GM20000 (cell line): ENCODE measurements around the gene BAAT.
"Not testable (repeated sequence)": the region's sequence is repeated elsewhere in the genome, so short reads cannot be mapped to it uniquely, and the experiment has no call there.

Experiments used
- DNase-seq: peaks from one replicate; pipeline ENCODE4 v3.0.0; 2012; ENCODE audit warnings: low spot score
- CTCF ChIP-seq: IDR thresholded peaks from 2 replicates; pipeline ENCODE4 v1.5.1; 2012; ENCODE audit warnings: mild to moderate bottlenecking, control low read depth; ENCODE audit errors: extremely low read depth, missing control alignments

Gene BAAT

GRCh38 chr9:101384873-101385536, at the start of gene BAAT:
Gene BAAT (minus strand): TSS chr9:101385006. CDS start chr9:101371404, 13,602 bp downstream.
- not testable (repeated sequence) for DNase-seq

GRCh38 chr9:101433229-101433628, 48.4 kb upstream of the BAAT start:
- no peak for TF ChIP-seq CTCF
- no peak for DNase-seq

GRCh38 chr9:101432740-101433139, 47.9 kb upstream of the BAAT start:
- DNase-seq: no peak
- no peak for TF ChIP-seq CTCF

- no peak for DNase-seq
- TF ChIP-seq CTCF: no peak
Measured at GRCh38 chr9:101432171-101432570, 47.4 kb upstream of the BAAT start.

- no peak for DNase-seq
- no peak for TF ChIP-seq CTCF
Measured at GRCh38 chr9:101429736-101430135, 44.9 kb upstream of the BAAT start.

GRCh38 chr9:101428909-101429308, 44.1 kb upstream of the BAAT start:
- TF ChIP-seq CTCF: no peak
- no peak for DNase-seq

GRCh38 chr9:101427957-101428655, 43.3 kb upstream of the BAAT start:
- TF ChIP-seq CTCF: no peak
- no peak for DNase-seq

GRCh38 chr9:101427358-101427757, 42.6 kb upstream of the BAAT start:
- no peak for TF ChIP-seq CTCF
- no peak for DNase-seq
